Mammary epithelial cell (primary cell): ENCODE data around the gene KCNH1.

Experiments
- CTCF ChIP-seq, 2 donors: IDR thresholded peaks in 1 of 2; conservative IDR thresholded peaks in 1 of 2; 2 replicates each; pipeline ENCODE4 v1.5.1; 2011 to 2012; ENCODE audit warnings: inconsistent platforms in 2 of 2, low read length in 2 of 2, mild to moderate bottlenecking in 2 of 2, control low read depth in 1 of 2, low read depth in 1 of 2; ENCODE audit not compliant: insufficient read depth in 1 of 2; ENCODE audit errors: extremely low read depth in 1 of 2
- EZH2 ChIP-seq: IDR thresholded peaks from 2 replicates; pipeline ENCODE4 v1.6.1; 2012; ENCODE audit warnings: low read length, inconsistent platforms, borderline replicate concordance

- TF ChIP-seq CTCF (conservative IDR thresholded peaks at IDR 0.05 in 1 of 2, IDR thresholded peaks at IDR 0.05 in 1 of 2; ENCODE audit: extremely low read depth in 1 of 2, insufficient read depth in 1 of 2, low read depth in 1 of 2, low read length in 2 of 2) = no peak
- no peak for TF ChIP-seq EZH2
Measured at GRCh38 chr1:210796421-210796820, 337.5 kb downstream of the KCNH1 start.
